Hepatic stellate cell (primary cell): ENCODE measurements around the gene RAB7A.
"Not testable (repeated sequence)": the region's sequence is repeated elsewhere in the genome, so short reads cannot be mapped to it uniquely, and the experiment has no call there.

ENCODE experiments used
- DNase-seq: peaks from one replicate; pipeline ENCODE4 v3.0.0; 2011; ENCODE audit warnings: low spot score

Gene RAB7A

DNA sequence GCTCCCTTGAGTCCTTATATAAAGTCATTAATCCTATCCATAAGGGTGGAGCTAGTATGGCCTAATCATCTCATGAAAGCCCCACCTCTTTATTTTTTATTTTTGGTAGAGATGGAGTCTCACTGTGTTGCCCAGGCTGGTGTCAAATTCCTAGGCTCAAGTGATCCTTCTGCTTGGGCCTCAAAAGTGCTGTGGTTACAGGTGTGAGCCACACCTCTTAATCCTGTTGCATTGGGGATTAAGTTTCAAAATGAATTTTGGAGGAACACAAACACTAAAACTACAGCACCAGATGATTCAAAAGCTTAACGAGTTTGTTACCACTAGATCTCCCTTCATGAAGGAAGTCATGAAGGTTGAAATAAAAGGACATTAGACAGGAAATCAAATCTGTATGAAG is 27.7 kb downstream of the RAB7A start:
- DNase-seq, result no peak

DNA sequence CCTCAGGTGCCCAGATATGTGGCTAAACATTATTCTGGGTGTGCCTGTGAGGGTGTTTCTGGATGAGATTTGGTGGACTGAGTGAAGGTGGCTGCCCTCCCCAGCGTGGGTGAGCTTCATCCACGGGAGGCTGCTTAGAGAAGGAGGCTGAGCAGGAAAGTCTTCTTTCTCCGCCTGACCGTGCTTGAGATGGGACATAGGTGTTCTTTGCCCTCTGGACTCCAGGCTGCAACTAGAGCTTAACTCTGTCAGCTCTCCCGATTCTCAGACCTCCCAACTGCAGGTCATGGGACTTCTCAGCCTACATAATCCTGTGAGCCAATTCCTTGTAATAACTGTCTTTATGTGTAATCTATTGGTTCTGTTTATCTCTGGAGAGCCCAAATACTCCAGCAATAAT is 34.1 kb downstream of the RAB7A start:
- DNase-seq, result no peak

DNA sequence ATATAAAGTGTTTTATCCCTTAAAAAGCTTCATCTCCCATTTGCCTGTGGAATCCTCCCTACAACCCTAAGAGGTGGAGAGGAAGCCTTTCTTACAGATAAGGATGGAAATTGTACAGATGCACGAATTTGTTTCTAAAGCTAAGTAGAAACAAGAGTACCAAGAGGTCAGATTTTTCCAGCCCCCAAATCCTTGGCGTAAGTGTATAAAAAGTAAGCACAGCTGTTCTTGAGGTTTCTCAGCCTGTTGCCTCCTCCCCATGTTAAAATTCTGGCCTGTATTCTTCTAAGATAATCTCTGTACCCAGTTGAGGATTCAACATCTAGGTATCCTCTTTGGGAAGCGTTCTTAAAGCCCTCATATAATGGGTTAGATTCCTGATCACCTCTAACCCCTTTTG is 34.9 kb downstream of the RAB7A start:
- DNase-seq, result no peak

DNA sequence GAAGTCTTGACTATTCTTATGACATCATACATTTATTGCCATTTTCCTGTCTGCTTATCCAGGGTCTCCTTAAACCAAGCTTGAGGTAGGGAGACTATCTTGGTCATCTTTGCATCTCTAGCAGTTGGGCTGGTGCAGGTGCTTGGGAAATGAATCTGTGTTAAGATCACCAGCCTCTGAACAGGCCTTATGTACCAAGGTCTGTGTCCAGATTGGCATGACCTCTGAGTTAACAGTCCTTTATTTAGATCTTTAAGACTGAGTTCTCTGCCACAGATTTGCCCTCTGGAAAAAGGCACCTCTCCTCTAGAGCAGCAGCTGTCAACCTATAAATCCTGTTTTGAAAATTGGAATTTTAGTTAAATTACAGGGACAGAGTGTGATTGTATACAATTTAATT is 35.4 kb downstream of the RAB7A start:
- DNase-seq, result no peak

DNA sequence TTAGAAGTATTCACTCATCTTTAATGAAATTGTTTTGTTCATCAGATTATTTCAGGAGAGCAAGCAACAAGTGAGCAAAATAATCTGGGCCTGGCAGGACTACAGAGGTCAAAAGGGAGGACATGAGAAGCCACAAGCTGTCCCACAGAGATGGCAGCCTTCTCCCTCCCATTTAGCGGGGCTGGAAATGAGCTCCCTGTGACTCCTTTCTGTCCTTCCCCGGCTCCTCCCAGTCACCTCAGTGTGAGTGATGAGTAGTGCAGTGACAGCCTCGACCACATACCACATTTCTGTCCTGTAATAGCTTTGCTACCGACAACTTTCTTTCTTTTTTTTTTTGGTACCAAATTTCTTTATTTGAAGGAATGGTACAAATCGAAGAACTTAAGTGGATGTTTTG is 38.0 kb downstream of the RAB7A start:
- DNase-seq, result no peak

DNA sequence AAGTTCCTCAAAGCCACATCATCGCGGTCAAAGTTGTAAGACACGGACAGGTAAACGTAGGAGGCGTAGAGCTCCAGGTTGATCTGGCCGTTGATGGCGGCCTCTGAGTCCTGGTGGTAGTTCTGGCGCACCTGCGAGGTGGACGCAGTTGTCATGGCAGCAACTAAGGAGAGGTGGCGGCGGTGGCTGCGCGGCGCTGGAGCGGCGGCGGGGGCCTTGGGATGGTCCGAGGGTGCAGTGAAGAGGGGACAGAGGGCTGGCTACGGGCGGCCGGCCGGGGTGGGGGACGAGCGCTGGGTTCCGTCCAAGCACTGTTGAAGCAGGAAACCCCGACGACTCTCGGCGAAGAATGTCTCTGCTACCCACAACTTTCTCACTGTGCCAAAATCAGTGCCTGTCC is 38.9 kb downstream of the RAB7A start:
- DNase-seq, result no peak

DNA sequence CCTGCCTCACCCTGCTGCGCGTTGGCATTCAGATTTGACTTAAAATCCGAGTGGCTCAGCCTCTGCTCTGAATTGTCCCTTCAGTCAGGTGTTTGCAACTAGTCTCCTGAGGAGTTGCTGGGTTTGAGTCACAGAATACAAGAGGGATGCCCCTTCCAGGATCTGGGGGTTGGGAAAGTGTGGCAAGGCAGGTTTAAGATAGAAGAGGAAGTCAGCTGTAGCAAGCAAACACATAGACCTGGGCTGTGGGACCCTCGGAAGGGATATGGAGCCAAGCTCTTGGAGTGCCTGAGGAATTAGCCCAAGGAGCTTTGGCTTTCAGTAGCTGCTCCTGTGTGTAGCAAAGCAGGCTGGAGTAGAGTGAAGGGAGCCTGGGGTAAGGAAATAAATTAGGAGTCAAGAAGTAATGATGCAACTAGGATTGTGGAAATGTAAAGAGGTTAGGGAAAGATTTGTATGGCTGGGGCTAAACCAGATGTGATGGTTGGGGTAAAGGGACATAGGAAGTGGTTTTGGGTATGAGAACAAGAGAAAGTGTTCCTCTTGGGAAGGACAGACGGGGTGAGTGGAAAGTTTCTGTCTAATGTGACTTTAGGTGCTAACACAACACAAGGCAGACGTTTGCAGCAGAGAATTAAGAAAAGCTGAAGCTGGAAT is 41.2 kb downstream of the RAB7A start:
- no peak for DNase-seq

DNA sequence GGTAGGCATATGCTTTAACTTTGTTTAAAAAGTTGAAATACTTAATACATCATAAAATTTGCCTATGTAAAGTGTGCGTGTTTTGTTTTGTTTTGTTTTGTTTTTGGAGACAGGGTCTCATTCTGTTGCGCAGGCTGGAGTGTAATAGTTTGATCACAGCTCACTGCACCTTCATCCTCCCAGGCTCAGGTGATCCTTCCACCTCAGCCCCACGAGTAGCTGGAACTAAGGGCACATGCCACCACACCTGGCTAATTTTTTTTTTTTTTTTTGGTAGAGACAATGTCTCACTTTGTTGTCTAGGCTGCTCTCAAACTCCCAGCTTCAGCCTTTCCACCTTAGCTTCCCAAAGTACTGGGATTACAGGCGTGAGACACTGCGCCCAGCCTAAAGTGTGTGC is 42.5 kb downstream of the RAB7A start:
- no peak for DNase-seq

DNA sequence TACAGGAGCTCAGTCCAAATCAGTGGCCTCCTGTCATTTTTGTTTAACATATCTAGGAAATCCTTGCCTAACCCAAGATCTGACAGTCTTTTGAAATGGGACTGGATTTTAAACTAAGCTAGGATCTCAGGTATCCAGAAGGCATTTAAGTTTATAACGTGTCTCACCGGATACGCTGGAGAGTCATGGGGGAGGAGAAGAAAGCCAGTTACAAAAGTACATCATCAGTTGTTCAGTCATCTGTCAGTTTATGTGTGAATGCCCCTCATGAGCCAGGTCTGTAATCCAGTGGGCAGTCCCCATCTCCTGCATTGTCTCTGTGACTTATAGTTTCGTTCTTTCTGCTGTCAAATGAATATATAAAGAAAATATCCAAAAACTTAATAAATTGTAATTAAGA is 44.4 kb downstream of the RAB7A start:
- DNase-seq, result no peak

DNA sequence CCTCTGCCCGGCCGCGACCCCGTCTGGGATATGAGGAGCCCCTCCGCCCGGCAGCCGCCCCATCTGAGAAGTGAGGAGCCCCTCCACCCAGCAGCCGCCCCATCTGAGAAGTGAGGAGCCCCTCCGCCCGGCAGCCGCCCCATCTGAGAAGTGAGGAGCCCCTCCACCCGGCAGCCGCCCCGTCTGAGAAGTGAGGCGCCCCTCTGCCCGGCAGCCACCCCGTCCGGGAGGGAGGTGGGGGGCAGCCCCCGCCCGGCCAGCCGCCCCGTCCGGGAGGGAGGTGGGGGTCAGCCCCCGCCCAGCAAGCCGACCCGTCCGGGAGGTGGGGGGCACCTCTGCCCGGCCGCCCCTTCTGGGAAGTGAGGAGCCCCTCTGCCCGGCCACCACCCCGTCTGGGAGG is 47.2 kb downstream of the RAB7A start:
- DNase-seq, result not testable (repeated sequence)

DNA sequence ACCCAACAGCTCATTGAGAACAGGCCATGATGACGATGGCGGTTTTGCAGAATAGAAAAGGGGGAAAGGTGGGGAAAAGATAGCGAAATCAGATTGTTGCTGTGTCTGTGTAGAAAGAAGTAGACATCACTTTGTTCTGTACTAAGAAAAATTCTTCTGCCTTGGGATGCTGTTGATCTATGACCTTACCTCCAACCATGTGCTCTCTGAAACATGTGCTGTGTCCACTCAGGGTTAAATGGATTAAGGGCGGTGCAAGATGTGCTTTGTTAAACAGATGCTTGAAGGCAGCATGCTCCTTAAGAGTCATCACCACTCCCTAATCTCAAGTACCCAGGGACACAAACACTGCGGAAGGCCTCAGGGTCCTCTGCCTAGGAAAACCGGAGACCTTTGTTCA is 47.6 kb downstream of the RAB7A start:
- DNase-seq, result not testable (repeated sequence)

DNA sequence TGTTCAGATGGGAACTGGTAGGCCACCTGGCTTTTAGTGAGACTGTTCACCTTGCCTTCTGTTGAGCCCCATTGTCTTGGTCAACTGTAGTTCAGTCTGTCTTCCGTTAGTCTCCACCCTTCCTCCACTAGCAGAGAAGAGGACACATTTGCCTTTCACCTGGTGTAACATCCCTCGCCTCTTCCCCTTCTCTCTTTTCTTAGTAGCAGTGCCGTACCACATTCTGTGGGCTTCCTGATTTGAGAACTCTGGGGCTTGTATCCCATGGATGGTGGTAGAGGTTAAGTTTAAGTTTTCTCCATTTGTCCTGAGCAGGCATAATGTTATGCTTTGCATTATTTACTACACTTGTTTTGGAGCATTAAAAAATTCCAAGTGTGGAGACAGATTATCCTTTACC is 49.3 kb downstream of the RAB7A start:
- no peak for DNase-seq

DNA sequence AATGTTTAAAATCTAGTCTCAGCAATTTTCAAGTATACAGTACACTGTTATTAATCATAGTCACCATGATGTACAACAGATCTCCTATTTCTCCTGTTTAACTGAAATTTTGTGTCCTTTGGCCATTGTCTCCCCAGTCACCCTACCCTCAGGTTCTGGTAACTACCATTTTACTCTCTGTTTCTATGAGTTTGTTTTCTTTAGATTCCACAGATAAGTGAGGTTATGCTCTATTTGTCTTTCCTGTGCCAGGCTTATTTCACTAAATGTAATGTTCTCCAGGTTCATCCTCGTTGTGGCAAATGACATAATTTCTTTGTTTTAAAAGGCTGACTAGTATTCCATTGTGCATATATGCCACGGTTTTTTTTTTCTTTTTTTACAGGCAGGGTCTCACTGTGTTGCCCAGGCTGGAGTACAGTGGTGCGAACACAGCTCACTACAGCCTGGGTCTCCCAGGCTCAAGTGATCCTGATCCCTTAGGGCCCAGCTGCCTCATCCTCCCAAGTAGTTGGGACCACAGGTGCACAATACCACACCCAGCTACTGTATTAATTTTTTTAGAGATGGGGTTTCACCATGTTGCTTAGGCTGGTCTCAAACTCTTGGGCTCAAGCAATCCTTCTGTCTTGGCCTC is 50.0 kb downstream of the RAB7A start:
- DNase-seq, result no peak

DNA sequence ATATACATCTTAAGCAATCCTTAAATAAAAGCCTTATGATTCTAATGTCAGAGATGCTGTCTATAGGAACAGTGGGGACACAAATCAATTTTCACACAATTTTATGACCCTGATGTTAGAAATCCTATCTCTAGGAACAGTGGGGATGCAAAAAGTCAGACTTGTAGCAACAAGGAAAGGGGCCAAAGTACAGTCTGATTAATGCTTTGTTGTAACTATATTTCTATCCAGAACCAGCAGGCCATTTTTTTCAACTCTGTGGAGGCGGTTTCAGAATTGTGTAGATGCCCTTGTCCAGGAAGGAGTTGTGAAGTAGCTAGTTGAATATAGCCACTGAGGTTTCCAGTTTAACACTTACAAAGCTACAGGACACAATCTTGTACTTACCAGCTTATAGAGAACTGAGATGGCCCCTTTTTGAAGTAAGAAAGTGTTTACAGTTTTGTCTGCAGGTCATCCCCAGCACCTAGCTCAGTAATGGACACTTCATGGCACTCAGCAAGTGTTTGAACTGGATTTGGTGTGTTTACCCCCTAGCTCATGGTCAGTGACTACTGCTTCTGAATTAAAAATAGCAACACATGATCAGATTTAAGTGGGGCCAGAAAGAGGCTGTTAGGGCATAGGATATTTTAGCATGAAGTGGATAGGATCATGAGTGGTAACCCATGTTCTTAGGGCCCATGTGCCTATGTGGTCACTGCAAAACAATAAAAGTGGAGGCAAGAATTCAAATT is 54.3 kb downstream of the RAB7A start:
- no peak for DNase-seq

DNA sequence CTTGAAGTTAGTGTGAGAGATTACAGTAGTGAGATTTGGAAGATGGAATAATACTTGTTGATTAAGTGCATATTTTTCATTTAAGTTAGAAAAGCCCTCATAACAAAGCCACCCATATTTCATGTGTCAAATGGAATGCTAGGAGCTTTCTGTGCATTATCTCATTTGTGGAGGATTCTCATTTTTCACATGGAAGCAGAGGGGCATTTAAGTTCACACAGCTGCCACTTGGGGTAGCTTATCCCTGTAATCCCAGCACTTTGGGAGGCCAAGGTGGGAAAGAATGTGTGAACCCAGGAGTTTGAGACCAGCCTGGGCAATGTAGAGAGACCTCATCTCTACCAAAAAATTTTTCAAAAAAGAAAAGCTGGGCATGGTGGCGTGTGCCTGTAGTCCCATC is 55.2 kb downstream of the RAB7A start:
- DNase-seq, result no peak

DNA sequence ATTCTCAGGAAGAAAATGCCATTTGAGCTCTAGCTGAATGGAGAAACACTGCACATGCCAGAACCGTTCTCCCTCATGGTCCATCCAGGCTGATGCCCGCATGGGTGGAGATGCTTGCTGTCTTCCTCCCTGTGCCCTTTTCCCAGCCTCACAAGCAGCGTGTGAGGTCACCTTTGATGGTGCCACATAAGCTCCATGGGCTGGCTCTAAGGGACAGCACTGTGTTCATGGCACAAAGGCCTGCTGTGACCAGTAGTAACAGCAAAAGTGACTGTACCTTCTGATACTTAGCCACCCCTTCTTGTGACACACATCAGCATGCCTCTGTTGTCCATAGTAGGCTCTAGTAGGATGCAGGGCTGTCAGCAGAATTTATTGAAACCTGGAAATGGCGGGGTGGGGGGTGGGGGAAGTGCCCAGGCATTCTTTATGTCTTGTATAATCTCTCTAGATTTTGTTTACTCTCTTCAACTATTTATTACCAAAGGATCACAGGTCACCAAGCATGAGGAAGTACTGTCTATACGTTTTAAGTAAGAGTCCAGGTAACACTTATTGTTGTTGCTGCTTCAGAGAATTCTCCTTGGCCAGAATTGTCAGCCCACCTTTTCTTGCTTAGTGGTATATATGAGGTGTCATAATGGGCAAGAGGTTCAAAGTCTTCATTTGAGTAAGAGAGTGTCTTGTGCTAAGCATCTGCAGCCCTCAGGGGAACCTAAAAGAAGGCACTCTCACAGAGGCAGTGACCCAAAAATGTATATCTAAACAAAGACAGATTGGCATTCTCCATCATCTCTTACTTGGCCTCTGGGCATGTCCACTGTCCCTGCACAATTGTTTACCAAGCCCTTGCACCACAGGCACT is 56.5 kb downstream of the RAB7A start:
- DNase-seq, result no peak

DNA sequence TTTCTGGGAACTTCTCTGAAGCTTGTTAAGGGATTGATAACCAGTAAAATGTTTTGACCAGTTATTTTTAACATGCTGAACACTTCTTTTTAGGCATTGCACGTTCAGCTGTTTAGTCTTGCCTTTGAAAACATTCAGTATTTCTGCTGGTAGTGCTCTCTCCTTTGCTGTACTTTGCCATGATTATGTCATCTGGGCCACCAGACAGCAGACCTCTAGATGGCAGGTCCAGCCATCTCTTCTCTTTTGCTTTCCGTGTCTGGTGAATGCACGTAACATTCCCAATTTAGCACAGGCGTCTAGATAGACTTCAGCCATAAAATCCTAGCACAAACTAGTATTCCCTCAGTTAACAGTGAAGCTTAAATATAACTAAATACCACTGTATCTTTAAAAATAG is 57.8 kb downstream of the RAB7A start:
- no peak for DNase-seq

DNA sequence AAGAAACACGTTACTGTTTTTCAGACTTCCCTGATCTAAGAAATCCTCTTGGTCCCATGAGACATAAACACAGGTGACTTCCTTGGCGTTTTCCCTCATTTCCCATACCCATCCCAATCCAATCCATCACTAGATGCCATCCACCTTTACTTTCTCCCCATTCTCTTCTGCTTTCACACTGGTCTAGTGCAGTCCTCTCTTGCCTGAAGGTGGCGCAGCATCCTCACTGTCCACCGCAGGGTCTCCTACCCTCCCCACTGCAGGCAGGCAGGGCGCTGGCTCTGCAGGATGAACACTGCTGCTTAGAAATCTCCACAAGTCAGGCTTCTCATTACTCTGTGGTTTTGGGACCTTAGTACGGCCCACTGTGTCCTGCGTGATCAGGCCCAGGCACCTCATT is 58.2 kb downstream of the RAB7A start:
- no peak for DNase-seq

DNA sequence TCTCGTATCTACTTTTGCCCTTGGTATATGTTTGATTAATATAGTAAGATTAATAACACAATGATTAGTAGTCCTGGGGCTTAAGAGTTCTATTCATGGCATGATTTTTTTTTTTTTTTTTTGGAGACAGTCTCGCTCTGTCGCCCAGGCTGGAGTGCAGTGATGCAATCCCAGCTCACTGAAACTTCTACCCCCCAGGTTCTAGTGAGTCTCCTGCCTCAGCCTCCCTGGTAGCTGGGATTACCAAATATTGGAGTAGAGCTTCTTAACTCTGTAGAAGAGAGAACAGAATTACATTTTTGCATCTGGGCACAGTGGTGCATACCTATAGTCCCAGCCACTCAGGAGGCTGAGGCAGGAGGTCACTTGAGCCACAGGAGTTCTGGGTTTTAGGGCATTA is 58.9 kb downstream of the RAB7A start:
- no peak for DNase-seq

DNA sequence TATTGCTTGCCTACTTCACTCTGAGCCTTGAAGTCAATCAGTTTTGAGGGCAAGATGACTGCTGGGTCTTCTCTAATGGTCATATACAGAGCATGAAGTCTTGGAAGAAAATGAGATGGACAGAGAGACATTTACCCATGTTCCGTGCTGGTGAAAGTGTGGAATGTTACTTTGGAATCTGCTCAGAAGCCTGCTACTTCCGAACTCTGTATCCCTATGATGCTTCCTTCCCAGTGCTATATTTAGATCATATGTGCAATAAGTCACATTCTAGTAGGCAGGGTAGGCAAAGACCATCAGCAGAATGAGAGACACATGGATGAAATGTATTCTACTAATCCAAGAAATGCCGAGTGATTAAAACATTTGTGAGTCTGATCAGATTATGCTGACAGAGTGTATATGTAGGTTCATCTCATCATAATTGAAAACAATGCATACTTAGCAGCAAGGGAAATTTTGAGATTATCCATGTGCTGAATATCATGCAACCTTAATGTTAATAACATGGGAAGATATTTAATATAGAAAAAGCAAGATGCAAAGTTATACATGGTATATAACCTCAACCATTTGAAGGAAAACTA is 60.5 kb downstream of the RAB7A start:
- peak; percentile 60 for DNase-seq

DNA sequence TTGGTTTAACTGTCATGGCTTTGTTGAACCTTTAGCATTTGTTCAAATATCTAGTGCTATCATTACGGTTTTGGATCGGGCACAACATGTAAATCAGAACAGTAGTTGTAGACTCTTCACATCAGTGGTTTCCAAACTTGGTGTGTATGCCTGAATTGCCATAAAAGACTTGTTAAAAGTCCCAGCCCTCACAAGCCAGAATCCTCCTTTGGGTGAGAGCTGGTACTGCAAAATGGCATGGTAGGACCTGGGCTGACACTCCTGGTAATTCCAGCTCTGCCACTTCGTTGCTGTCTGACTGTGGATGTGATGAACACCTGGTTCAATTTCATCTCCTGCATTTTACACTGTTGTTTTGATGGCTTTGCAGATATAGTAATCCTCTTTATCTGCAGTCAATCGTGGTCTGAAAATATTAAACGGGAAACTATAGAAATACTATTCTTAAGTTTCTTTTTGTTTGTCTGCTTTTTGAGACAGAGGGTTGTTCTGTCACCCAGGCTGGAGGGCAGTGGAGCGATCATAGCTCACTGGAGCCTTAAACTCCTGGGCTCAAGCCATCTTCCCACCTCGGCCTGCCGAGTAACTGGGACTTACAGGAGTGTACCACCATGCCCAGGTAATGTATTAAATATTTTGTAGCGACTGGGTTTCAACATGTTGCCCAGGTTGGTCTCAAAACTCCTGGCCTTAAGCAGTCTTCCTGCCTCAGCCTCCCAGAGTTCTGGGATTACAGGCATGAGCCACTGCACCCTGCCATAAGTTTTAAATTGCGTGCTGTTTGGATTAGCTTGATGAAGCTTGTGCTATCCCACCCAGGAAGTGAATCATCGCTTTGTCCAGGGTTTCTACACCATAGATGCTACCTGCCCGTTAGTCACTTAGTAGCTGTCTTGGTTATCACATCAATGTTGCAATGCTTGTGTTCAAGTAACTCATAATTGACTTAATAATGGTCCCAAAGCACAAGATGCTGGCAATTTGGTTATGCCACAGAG is 61.6 kb downstream of the RAB7A start:
- DNase-seq, result no peak
